Thoracic aorta (tissue), 2 donors: Measurements from ENCODE around the gene DTWD2. TPM values are rescaled to one million over a fixed set of nuclear protein-coding genes. Genes with fewer than 3 reads are reported as not detected.
"Not testable (repeated sequence)": the region's sequence is repeated elsewhere in the genome, so short reads cannot be mapped to it uniquely, and the experiment has no call there.

Experiments used
- ATAC-seq: fragments of 150-250 bp; one replicate; pipeline ENCODE4 v1.8.0; 2017; ENCODE audit warnings: low read depth; ENCODE audit not compliant: insufficient number of reproducible peaks, low FRiP score
- DNase-seq: peaks from one replicate; pipeline ENCODE4 v3.0.0-alpha.2; 2020; ENCODE audit warnings: low spot score
- H3K27ac ChIP-seq, 2 donors: fragments of 200-600 bp; sonication (generic); 1 replicate in 1 of 2; 2 replicates in 1 of 2; pipeline ENCODE4 v1.5.1; 2016; ENCODE audit warnings: mild to moderate bottlenecking in 2 of 2, moderate library complexity in 2 of 2
- H3K27me3 ChIP-seq: fragments of 200-600 bp; sonication (generic); replicated peaks from 2 replicates; pipeline ENCODE4 v1.6.0; 2016; ENCODE audit warnings: mild to moderate bottlenecking; ENCODE audit not compliant: insufficient read depth
- H3K36me3 ChIP-seq: fragments of 200-600 bp; sonication (generic); one replicate; pipeline ENCODE4 v1.5.1; 2016
- H3K4me1 ChIP-seq, 2 donors: fragments of 200-600 bp; sonication (generic); 1 replicate in 1 of 2; 2 replicates in 1 of 2; pipeline versions ENCODE4 v1.5.1 to v1.6.0; 2016; ENCODE audit warnings: low read depth in 2 of 2, mild to moderate bottlenecking in 1 of 2; ENCODE audit not compliant: control insufficient read depth in 1 of 2
- H3K4me3 ChIP-seq: fragments of 200-600 bp; sonication (generic); 2 replicates; pipeline ENCODE4 v1.5.1; 2016; ENCODE audit warnings: mild to moderate bottlenecking
- H3K9me3 ChIP-seq: fragments of 200-600 bp; sonication (generic); 2 replicates; pipeline ENCODE4 v1.5.1; 2016
- total RNA-seq, 2 donors: library from RNA; depleted of rRNA; stranded (reverse); fragments of >200 nt; gene quantifications; one replicate each; pipeline versions ENCODE4 v1.1.0 to v1.2.3, GENCODE V29; 2016
- TF ChIP-seq, protein P1 (sequence below): fragments of 200-600 bp; sonication (generic); IDR thresholded peaks from one replicate; pipeline ENCODE4 v1.5.1; 2019; ENCODE audit warnings: antibody characterized with exemption

DTWD2 gene
- total RNA-seq, 2 donors from 2014 or later: 5.0 to 8.7 TPM

DNA sequence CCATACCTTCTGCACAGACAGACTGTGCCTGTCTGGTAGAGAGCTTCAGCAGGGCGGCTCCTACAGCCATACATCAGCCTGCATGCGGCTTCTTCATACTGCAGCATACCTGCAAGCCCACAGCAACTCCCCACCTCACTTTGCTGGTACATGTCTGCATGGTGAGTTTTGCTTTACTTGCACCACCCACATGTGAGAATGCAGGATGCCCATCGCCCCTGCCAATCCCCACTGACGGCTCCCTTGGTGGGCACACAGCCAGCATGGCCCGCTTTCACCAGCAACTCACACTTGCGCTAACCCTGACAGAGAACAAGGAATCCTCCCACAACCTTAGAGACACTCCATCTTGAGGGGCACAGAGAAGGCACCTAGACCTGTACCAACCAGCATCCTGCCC is 114.9 kb downstream of the DTWD2 start:
- ATAC-seq: no peak

DNA sequence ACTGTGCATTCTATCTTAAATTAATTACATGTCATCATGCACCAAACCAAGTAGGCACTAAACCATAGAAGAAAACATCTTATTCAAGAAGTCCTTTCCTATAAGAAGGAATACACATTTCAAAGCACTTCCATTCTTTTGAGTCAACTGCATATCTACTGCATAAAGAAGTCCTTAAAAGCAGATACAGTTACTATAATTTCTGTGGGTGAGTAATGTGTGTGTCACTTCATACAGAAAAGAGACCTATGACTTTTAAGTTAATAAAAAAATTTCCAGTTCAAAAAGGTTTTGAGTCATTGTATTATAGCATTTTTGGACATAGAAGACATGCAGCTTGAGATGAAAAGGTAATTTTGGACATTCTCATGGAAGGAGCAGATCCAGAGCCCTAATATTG is 125.0 kb downstream of the DTWD2 start:
- ATAC-seq (no peak), DNase-seq (no peak)
- no peak overlapping the region for H3K27ac ChIP-seq
- TF ChIP-seq, protein P1, sequence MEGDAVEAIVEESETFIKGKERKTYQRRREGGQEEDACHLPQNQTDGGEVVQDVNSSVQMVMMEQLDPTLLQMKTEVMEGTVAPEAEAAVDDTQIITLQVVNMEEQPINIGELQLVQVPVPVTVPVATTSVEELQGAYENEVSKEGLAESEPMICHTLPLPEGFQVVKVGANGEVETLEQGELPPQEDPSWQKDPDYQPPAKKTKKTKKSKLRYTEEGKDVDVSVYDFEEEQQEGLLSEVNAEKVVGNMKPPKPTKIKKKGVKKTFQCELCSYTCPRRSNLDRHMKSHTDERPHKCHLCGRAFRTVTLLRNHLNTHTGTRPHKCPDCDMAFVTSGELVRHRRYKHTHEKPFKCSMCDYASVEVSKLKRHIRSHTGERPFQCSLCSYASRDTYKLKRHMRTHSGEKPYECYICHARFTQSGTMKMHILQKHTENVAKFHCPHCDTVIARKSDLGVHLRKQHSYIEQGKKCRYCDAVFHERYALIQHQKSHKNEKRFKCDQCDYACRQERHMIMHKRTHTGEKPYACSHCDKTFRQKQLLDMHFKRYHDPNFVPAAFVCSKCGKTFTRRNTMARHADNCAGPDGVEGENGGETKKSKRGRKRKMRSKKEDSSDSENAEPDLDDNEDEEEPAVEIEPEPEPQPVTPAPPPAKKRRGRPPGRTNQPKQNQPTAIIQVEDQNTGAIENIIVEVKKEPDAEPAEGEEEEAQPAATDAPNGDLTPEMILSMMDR: no peak
- H3K4me3 ChIP-seq: no peak overlapping the region
- no peaks in the 10 kb centered on the region for H3K27me3 ChIP-seq
- no peaks in the 10 kb centered on the region for H3K4me1 ChIP-seq
- no peaks in the 10 kb centered on the region for H3K36me3 ChIP-seq
- no peaks in the 10 kb centered on the region for H3K9me3 ChIP-seq

More for the DNA sequence above, 114.9 kb downstream of the DTWD2 start:
- no peak for DNase-seq
- Histone ChIP-seq H3K36me3 (no peaks in the 10 kb centered on the region), H3K4me1 (no peaks in the 10 kb centered on the region), H3K27me3 (no peaks in the 10 kb centered on the region), H3K4me3 (no peak overlapping the region), H3K27ac (no peak overlapping the region), H3K9me3 (peaks cover 16% of the 10 kb centered on the region)
- TF ChIP-seq, protein P1: no peak

DNA sequence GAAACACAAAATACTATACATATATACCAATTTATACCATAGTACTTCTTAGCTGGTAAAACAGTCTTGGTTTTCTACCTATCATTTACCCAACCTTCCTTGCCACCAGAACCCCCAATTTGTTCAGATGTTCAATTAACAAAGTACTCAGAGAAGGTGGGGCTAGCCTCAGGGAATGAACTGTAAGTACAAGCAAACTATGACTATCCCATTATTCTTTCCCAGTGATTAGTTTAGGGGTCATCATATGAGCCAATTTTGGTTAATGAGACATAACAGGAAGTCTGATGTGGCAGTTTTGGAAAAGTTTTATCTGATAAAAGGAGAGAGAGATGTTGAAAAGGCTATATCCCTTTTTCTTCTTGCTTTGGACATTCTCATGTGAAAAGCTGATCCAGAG is 125.8 kb downstream of the DTWD2 start:
- H3K9me3 ChIP-seq: no peaks in the 10 kb centered on the region
- H3K4me3 ChIP-seq: no peak overlapping the region
- H3K4me1 ChIP-seq: no peaks in the 10 kb centered on the region
- no peaks in the 10 kb centered on the region for H3K36me3 ChIP-seq
- ATAC-seq (no peak), DNase-seq (no peak)
- TF ChIP-seq, protein P1: no peak
- H3K27ac ChIP-seq: no peak overlapping the region
- no peaks in the 10 kb centered on the region for H3K27me3 ChIP-seq

DNA sequence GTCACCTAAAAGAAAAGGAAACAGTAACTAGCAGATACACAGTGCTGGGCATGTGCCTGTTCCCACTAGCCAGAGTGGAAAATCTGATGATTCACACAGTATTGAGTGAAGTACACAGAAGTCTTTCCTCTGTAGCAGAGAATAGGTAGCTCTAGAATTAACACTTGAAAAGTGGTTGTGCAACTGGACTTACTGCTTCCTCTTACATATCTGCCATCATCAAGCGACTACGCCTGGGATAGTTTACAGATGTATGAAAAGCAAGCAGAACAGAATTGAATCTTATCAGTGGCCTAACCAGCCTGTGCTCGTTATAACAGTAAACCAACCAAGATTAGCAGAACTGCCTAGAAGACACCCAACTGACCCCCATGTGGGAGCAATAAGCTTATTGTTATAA is 130.6 kb downstream of the DTWD2 start:
- Histone ChIP-seq H3K4me1 (no peaks in the 10 kb centered on the region), H3K36me3 (no peaks in the 10 kb centered on the region), H3K27me3 (no peaks in the 10 kb centered on the region), H3K9me3 (no peaks in the 10 kb centered on the region), H3K4me3 (no peak overlapping the region), H3K27ac (no peak overlapping the region)
- ATAC-seq (no peak), DNase-seq (no peak)
- TF ChIP-seq, protein P1: no peak

DNA sequence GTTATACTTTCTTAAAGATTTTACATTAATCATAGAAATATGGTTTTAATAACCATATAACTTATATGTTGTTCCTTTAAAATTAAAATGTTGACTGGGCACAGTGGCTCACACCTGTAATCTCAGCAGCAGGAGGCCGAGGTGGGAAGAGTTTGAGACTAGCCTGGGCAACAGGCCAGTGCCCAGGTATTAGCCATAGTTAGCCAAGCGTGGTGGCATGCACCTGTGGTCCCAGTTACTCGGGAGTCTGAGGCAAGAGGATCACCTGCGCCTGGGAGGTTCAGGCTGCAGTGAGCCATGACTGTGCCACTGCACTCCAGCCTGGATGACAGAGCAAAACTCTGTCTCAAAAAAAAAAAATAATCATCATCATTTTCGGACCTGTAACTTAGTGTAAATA is 133.5 kb downstream of the DTWD2 start:
- Histone ChIP-seq H3K36me3 (no peaks in the 10 kb centered on the region), H3K9me3 (peaks cover 13% of the 10 kb centered on the region), H3K4me1 (no peaks in the 10 kb centered on the region), H3K4me3 (no peak overlapping the region), H3K27ac (no peak overlapping the region), H3K27me3 (no peaks in the 10 kb centered on the region)
- TF ChIP-seq, protein P1: no peak
- DNase-seq (no peak), ATAC-seq (no peak)

DNA sequence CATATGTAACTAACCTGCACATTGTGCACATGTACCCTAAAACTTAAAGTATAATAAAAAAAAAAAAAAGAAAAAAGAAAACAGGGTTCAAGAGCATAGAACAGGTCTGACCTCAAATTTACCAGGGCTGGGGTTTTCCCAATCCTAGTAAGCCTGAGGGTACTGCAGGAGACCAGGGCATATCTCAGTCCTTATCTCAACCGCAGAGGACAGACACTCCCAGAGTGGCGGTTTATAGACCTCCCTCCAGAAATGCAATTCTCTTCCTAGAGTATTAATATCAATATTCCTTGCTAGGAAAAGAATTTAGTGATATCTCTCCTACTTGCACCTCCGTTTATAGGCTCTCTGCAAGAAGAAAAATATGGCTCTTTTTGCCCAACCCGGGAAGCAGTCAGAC is 136.6 kb downstream of the DTWD2 start:
- H3K27ac ChIP-seq, H3K4me3 ChIP-seq, DNase-seq, H3K36me3 ChIP-seq, ATAC-seq, H3K4me1 ChIP-seq, H3K27me3 ChIP-seq: not testable (repeated sequence)
- peaks cover 13% of the 10 kb centered on the region for H3K9me3 ChIP-seq

DNA sequence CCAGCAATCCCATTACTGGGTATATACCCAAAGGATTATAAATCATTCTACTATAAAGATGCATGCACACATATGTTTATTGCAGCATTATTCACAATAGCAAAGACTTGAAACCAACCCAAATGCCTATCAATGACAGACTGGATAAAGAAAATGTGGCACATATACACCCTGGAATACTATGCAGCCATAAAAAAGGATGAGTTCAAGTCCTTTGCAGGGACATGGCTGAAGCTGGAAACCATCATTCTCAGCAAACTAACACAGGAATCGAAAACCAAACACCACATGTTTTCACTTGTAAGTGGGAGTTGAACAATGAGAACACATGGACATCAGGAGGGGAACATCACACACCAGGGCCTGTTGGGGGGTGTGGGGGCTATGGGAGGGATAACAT is 138.8 kb downstream of the DTWD2 start:
- H3K36me3 ChIP-seq, H3K27ac ChIP-seq, ATAC-seq, H3K4me1 ChIP-seq, DNase-seq, H3K4me3 ChIP-seq, H3K27me3 ChIP-seq: not testable (repeated sequence)
- peaks cover 13% of the 10 kb centered on the region for H3K9me3 ChIP-seq
